Gastrocnemius medialis (tissue), 4 donors: ENCODE results near the gene C5orf24. TPM values are rescaled to one million over a fixed set of nuclear protein-coding genes. Genes with fewer than 3 reads are reported as not detected.

Source experiments
- ATAC-seq, 2 donors: fragments of 150-250 bp; one replicate each; pipeline ENCODE4 v1.9.1; 2016
- DNase-seq, 2 donors: peaks; one replicate each; pipeline ENCODE4 v3.0.0-alpha.2; 2019
- H3K27ac ChIP-seq, 4 donors: fragments of 200-600 bp; sonication (generic); 1 replicate in 1 of 4; 2 replicates in 3 of 4; pipeline ENCODE4 v1.5.1; 2016 to 2018; ENCODE audit warnings: mild to moderate bottlenecking in 2 of 4, moderate library complexity in 1 of 4
- H3K27me3 ChIP-seq, 3 donors: fragments of 200-600 bp; sonication (generic) in 2 of 3; 1 replicate in 1 of 3; 2 replicates in 2 of 3; pipeline versions ENCODE4 v1.5.1 to v1.6.0; 2016 to 2019; ENCODE audit warnings: mild to moderate bottlenecking in 1 of 3, moderate library complexity in 1 of 3
- H3K36me3 ChIP-seq, 2 donors: fragments of 200-600 bp; sonication (generic) in 1 of 2; one replicate each; pipeline ENCODE4 v1.5.1; 2017 to 2018
- H3K4me1 ChIP-seq, 2 donors: fragments of 200-600 bp; sonication (generic) in 1 of 2; one replicate each; pipeline ENCODE4 v1.5.1; 2016 to 2017; ENCODE audit warnings: mild to moderate bottlenecking in 2 of 2
- H3K4me3 ChIP-seq, 4 donors: fragments of 200-600 bp; sonication (generic) in 3 of 4; 1 replicate in 1 of 4; 2 replicates in 3 of 4; pipeline ENCODE4 v1.5.1; 2016 to 2019; ENCODE audit warnings: mild to moderate bottlenecking in 2 of 4
- H3K9me3 ChIP-seq, 3 donors: fragments of 200-600 bp; sonication (generic) in 2 of 3; 1 replicate in 1 of 3; 2 replicates in 2 of 3; pipeline ENCODE4 v1.5.1; 2016 to 2019
- POLR2A ChIP-seq, 2 donors: fragments of 450-650 bp; IDR thresholded peaks; one replicate each; pipeline ENCODE4 v1.6.1; 2017; ENCODE audit warnings: antibody characterized with exemption in 2 of 2, mild to moderate bottlenecking in 2 of 2, moderate library complexity in 2 of 2
- in situ Hi-C, 4 donors: fragments of 200-750 bp; cut with MboI; loops; one replicate each; pipeline versions ENCODE4 v1.15.0 to v1.8.0; 2017; ENCODE audit warnings: low sequenced_read_pairs in 4 of 4
- intact Hi-C: fragments of 100-400 bp; cut with DNase I; formaldehyde crosslinking; loops from one replicate; pipeline ENCODE4 v1.15.1; 2023; ENCODE audit warnings: low total_unique reads
- total RNA-seq, 4 donors: library from RNA; depleted of rRNA; stranded (reverse); fragments of >200 nt; gene quantifications; one replicate each; pipeline versions ENCODE4 v1.1.0 to v1.2.3, GENCODE V29; 2016
- TF ChIP-seq, protein P1 (sequence below), 5 experiments: fragments of 450-650 bp in 3 of 5; fragments of 200-600 bp in 2 of 5; sonication (generic) in 2 of 5; IDR thresholded peaks in 4 of 5; conservative IDR thresholded peaks in 1 of 5; 1 replicate in 4 of 5; 2 replicates in 1 of 5; pipeline ENCODE4 v1.5.1; 2016 to 2019; ENCODE audit warnings: antibody characterized with exemption in 5 of 5, mild to moderate bottlenecking in 3 of 5, moderate library complexity in 3 of 5

Gene C5orf24
- total RNA-seq, 4 donors from 2014 or later = 17.3 to 32.8 (median 23.4) TPM

- in situ Hi-C loops (no loop called here), intact Hi-C loops (no loop called here)
- Histone ChIP-seq H3K27me3 (no peaks in the 10 kb centered on the region), H3K4me1 (no peaks in the 10 kb centered on the region), H3K9me3 (no peaks in the 10 kb centered on the region), H3K27ac (no peak overlapping the region), H3K4me3 (no peak overlapping the region), H3K36me3 (peaks cover 0 to 88% of the 10 kb centered on the region in 2 donors)
- ATAC-seq (no peak), DNase-seq (no peak)
- TF ChIP-seq POLR2A (IDR thresholded peaks at IDR 0.05) = no peak
- TF ChIP-seq, protein P1, sequence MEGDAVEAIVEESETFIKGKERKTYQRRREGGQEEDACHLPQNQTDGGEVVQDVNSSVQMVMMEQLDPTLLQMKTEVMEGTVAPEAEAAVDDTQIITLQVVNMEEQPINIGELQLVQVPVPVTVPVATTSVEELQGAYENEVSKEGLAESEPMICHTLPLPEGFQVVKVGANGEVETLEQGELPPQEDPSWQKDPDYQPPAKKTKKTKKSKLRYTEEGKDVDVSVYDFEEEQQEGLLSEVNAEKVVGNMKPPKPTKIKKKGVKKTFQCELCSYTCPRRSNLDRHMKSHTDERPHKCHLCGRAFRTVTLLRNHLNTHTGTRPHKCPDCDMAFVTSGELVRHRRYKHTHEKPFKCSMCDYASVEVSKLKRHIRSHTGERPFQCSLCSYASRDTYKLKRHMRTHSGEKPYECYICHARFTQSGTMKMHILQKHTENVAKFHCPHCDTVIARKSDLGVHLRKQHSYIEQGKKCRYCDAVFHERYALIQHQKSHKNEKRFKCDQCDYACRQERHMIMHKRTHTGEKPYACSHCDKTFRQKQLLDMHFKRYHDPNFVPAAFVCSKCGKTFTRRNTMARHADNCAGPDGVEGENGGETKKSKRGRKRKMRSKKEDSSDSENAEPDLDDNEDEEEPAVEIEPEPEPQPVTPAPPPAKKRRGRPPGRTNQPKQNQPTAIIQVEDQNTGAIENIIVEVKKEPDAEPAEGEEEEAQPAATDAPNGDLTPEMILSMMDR (IDR thresholded peaks at IDR 0.05 in 4 of 5, conservative IDR thresholded peaks at IDR 0.05 in 1 of 5) = no peak
Observed at GRCh38 chr5:134813827-134814226, 31.9 kb upstream of the C5orf24 start.

DNA sequence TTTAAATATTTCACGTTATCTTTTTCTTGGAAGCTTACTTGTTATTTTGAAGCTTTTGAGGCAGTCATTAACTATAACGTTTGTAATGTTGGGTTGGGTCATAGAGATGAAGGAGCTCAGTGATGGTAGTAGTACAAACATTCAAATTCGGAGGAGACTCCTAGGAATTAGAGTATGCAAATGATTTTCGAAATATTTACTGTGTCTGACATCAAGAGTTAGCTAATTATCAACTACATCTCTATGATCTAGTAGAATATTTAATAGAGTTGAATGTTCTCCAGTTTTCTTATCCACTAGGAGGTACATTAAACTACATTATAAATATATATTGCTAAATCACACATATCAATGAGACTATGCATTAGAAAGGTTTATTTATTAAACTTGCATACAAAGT, 28.8 kb upstream of the C5orf24 start:
- Histone ChIP-seq H3K27ac (no peak overlapping the region), H3K4me3 (no peak overlapping the region), H3K36me3 (peaks cover 0 to 88% of the 10 kb centered on the region in 2 donors), H3K27me3 (no peaks in the 10 kb centered on the region), H3K9me3 (no peaks in the 10 kb centered on the region), H3K4me1 (no peaks in the 10 kb centered on the region)
- intact Hi-C loops (no loop called here), in situ Hi-C loops (no loop called here)
- DNase-seq (no peak), ATAC-seq (no peak)
- TF ChIP-seq POLR2A (IDR thresholded peaks at IDR 0.05) = no peak
- TF ChIP-seq, protein P1 (IDR thresholded peaks at IDR 0.05 in 4 of 5, conservative IDR thresholded peaks at IDR 0.05 in 1 of 5) = no peak

DNA sequence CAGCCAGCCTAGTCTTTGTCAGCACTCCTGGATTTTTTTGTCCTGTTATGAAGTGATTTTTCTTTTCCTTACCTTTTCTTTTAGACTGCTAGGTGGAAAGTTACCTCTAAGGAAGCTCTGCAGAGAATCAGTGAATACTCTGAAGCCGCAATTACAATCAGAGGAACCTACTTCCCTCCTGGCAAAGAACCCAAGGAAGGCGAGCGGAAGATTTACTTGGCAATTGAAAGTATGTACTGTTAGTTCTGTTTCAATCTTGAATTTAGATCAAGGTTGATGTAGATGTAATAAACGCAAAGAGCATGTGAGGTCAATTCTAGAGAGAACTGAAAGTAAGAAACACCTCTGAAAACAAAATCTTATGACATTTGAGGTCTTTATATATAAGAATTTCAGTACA, 27.0 kb upstream of the C5orf24 start:
- ATAC-seq (no peak), DNase-seq (no peak)
- H3K9me3 ChIP-seq = no peaks in the 10 kb centered on the region
- no peaks in the 10 kb centered on the region for H3K27me3 ChIP-seq
- peak overlapping the region in 1 of 4 donors; percentile 16 for H3K27ac ChIP-seq
- H3K36me3 ChIP-seq = peaks cover 0 to 82% of the 10 kb centered on the region in 2 donors
- no peaks in the 10 kb centered on the region for H3K4me1 ChIP-seq
- intact Hi-C loops = no loop called here
- TF ChIP-seq, protein P1 (IDR thresholded peaks at IDR 0.05 in 4 of 5, conservative IDR thresholded peaks at IDR 0.05 in 1 of 5) = no peak
- TF ChIP-seq POLR2A (IDR thresholded peaks at IDR 0.05) = no peak
- in situ Hi-C loops = no loop called here
- H3K4me3 ChIP-seq = no peak overlapping the region

- Histone ChIP-seq H3K4me3 (no peak overlapping the region), H3K4me1 (no peaks in the 10 kb centered on the region), H3K27ac (peak overlapping the region in 2 of 4 donors; percentile 3 to 16), H3K36me3 (peaks cover 0 to 82% of the 10 kb centered on the region in 2 donors), H3K9me3 (no peaks in the 10 kb centered on the region), H3K27me3 (no peaks in the 10 kb centered on the region)
- TF ChIP-seq POLR2A (IDR thresholded peaks at IDR 0.05) = no peak
- TF ChIP-seq, protein P1 (IDR thresholded peaks at IDR 0.05 in 4 of 5, conservative IDR thresholded peaks at IDR 0.05 in 1 of 5) = no peak
- no peak for ATAC-seq
- DNase-seq = no peak
- in situ Hi-C loops = no loop called here
- intact Hi-C loops = no loop called here
Observed at GRCh38 chr5:134819407-134819963, 26.3 kb upstream of the C5orf24 start.

DNA sequence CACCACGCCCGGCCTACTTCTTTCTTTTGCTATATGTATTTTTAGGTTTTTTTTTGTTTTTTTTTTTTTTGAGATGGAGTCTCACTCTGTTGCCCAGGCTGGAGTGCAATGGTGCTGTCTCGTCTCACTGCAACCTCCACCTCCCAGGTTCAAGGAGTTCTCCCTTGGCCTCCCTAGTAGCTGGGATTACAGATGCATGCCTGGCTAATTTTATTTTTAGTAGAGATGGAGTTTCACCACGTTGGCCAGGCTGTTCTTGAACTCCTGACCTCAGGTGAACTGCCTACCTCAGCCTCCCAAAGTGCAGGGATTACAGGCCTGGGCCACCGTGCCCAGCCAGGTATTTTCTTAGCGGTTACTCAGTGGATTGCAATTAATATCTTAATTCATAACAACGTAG, 23.9 kb upstream of the C5orf24 start:
- DNase-seq (no peak), ATAC-seq (peak in 1 of 2 donors; percentile 33)
- H3K27ac ChIP-seq = peak overlapping the region in 1 of 4 donors; percentile 3
- no peaks in the 10 kb centered on the region for H3K27me3 ChIP-seq
- intact Hi-C loops (no loop called here), in situ Hi-C loops (no loop called here)
- H3K4me3 ChIP-seq = no peak overlapping the region
- no peaks in the 10 kb centered on the region for H3K9me3 ChIP-seq
- TF ChIP-seq POLR2A (IDR thresholded peaks at IDR 0.05) = no peak
- TF ChIP-seq, protein P1 (IDR thresholded peaks at IDR 0.05 in 4 of 5, conservative IDR thresholded peaks at IDR 0.05 in 1 of 5) = no peak
- H3K4me1 ChIP-seq = no peaks in the 10 kb centered on the region
- H3K36me3 ChIP-seq = peaks cover 0 to 87% of the 10 kb centered on the region in 2 donors
